Peyer's patch (tissue), 4 donors: ENCODE measurements around the gene KRT79.

Experiments
- CTCF ChIP-seq, 6 experiments: fragments of 450-650 bp in 4 of 6; fragments of 200-600 bp in 2 of 6; sonication (generic) in 1 of 6; IDR thresholded peaks; one replicate each; pipeline ENCODE4 v1.5.1; 2017 to 2019; ENCODE audit warnings: antibody characterized with exemption in 6 of 6, mild to moderate bottlenecking in 3 of 6, moderate library complexity in 1 of 6
- POLR2A ChIP-seq, 2 donors: fragments of 450-650 bp; IDR thresholded peaks; one replicate each; pipeline ENCODE4 v1.5.1; 2017; ENCODE audit warnings: antibody characterized with exemption in 2 of 2, mild to moderate bottlenecking in 2 of 2, moderate library complexity in 2 of 2

GRCh38 chr12:52805000-52805399 is 29.1 kb downstream of the KRT79 start:
- TF ChIP-seq CTCF (IDR thresholded peaks at IDR 0.05) (no peak), POLR2A (IDR thresholded peaks at IDR 0.05) (no peak)
